Measurements from ENCODE around the gene GRB2.

Gene GRB2

GRCh38 chr17:75414488-75414887 lies 9.0 kb upstream of the GRB2 start:
- no peak for DNase-seq (ENCODE audit: low read depth, low spot score)

- no peak for DNase-seq (ENCODE audit: low read depth, low spot score)
Observed at GRCh38 chr17:75412455-75413317, 7.2 kb upstream of the GRB2 start.

GRCh38 chr17:75411328-75412067 lies 6.0 kb upstream of the GRB2 start:
- DNase-seq (ENCODE audit: low read depth, low spot score), result no peak

GRCh38 chr17:75410141-75410540 lies 4.7 kb upstream of the GRB2 start:
- no peak for DNase-seq (ENCODE audit: low read depth, low spot score)

- no peak for DNase-seq (ENCODE audit: low read depth, low spot score)
Observed at GRCh38 chr17:75407655-75408352, 2.3 kb upstream of the GRB2 start.

GRCh38 chr17:75406222-75406615 lies 741 bp upstream of the GRB2 start:
- no peak for DNase-seq (ENCODE audit: low read depth, low spot score)

GRCh38 chr17:75404731-75405364 lies 630 bp downstream of the GRB2 start:
- DNase-seq (ENCODE audit: low read depth, low spot score), result no peak

GRCh38 chr17:75404223-75404730 lies 1.2 kb downstream of the GRB2 start:
- no peak for DNase-seq (ENCODE audit: low read depth, low spot score)

GRCh38 chr17:75403131-75403530 lies 2.3 kb downstream of the GRB2 start:
- no peak for DNase-seq (ENCODE audit: low read depth, low spot score)

GRCh38 chr17:75402026-75402425 lies 3.5 kb downstream of the GRB2 start:
- no peak for DNase-seq (ENCODE audit: low read depth, low spot score)

- DNase-seq (ENCODE audit: low read depth, low spot score), result no peak
Observed at GRCh38 chr17:75400326-75400939, 5.0 kb downstream of the GRB2 start.

GRCh38 chr17:75398279-75398678 lies 7.2 kb downstream of the GRB2 start:
- no peak for DNase-seq (ENCODE audit: low read depth, low spot score)

- DNase-seq (ENCODE audit: low read depth, low spot score), result no peak
Observed at GRCh38 chr17:75397217-75397616, 8.3 kb downstream of the GRB2 start.

GRCh38 chr17:75396796-75397195 lies 8.7 kb downstream of the GRB2 start:
- DNase-seq (ENCODE audit: low read depth, low spot score), result no peak

GRCh38 chr17:75396025-75396424 lies 9.5 kb downstream of the GRB2 start:
- no peak for DNase-seq (ENCODE audit: low read depth, low spot score)

GRCh38 chr17:75394332-75394918 lies 11.1 kb downstream of the GRB2 start:
- DNase-seq (ENCODE audit: low read depth, low spot score), result no peak

GRCh38 chr17:75393523-75394331 lies 11.8 kb downstream of the GRB2 start:
- peak; percentile 86 for DNase-seq (ENCODE audit: low read depth, low spot score)

- DNase-seq (ENCODE audit: low read depth, low spot score), result no peak
Observed at GRCh38 chr17:75392559-75392958, 12.9 kb downstream of the GRB2 start.

GRCh38 chr17:75390982-75391381 lies 14.5 kb downstream of the GRB2 start:
- no peak for DNase-seq (ENCODE audit: low read depth, low spot score)

GRCh38 chr17:75388476-75389030 lies 16.9 kb downstream of the GRB2 start:
- no peak for DNase-seq (ENCODE audit: low read depth, low spot score)

Data from brain pericyte (primary cell).